Neural progenitor cell (in vitro differentiated cells): ENCODE data around the gene EIF5A2. TPM values are rescaled to one million over a fixed set of nuclear protein-coding genes. Genes with fewer than 3 reads are reported as not detected.

Experiments
- DNase-seq: peaks from one replicate; pipeline ENCODE4 v3.0.0-alpha.2; 2016; ENCODE audit warnings: low spot score
- H2AFZ ChIP-seq: fragments of 200-600 bp; sonication (generic); replicated peaks from 2 replicates; pipeline ENCODE4 v1.6.1; 2016; ENCODE audit warnings: antibody characterized with exemption
- H3F3A ChIP-seq: fragments of 200-600 bp; sonication (generic); 2 replicates; pipeline ENCODE4 v1.6.1; 2016; ENCODE audit warnings: antibody characterized with exemption, low read depth
- H3K27ac ChIP-seq: fragments of 200-600 bp; sonication (generic); 2 replicates; pipeline ENCODE4 v1.5.1; 2016; ENCODE audit warnings: mild to moderate bottlenecking
- H3K27me3 ChIP-seq: fragments of 200-600 bp; sonication (generic); 2 replicates; pipeline ENCODE4 v1.6.1; 2016; ENCODE audit warnings: mild to moderate bottlenecking, moderate library complexity
- H3K36me3 ChIP-seq: fragments of 200-600 bp; sonication (generic); 2 replicates; pipeline ENCODE4 v1.5.1; 2016
- H3K4me1 ChIP-seq: fragments of 200-600 bp; sonication (generic); 2 replicates; pipeline ENCODE4 v1.6.1; 2016; ENCODE audit warnings: mixed run types
- H3K4me2 ChIP-seq: fragments of 200-600 bp; sonication (generic); 2 replicates; pipeline ENCODE4 v1.6.1; 2016
- H3K4me3 ChIP-seq: fragments of 200-600 bp; sonication (generic); 2 replicates; pipeline ENCODE4 v1.5.1; 2016
- H3K79me2 ChIP-seq: fragments of 200-600 bp; sonication (generic); 2 replicates; pipeline ENCODE4 v1.6.1; 2016; ENCODE audit warnings: low read depth
- H3K9ac ChIP-seq: fragments of 200-600 bp; sonication (generic); 2 replicates; pipeline ENCODE4 v1.6.1; 2016
- H3K9me3 ChIP-seq: fragments of 200-600 bp; sonication (generic); 2 replicates; pipeline ENCODE4 v1.5.1; 2016; ENCODE audit warnings: low read depth
- H4K20me1 ChIP-seq: fragments of 200-600 bp; sonication (generic); 2 replicates; pipeline ENCODE4 v1.6.1; 2016; ENCODE audit warnings: low read depth
- H3K27ac Mint-ChIP-seq: 3 replicates; pipeline ENCODE4 v1.8.0; 2021; ENCODE audit warnings: mixed read lengths
- H3K27me3 Mint-ChIP-seq: 2 replicates; pipeline ENCODE4 v1.8.0; 2022; ENCODE audit warnings: low read depth, mild to moderate bottlenecking, inconsistent platforms, moderate library complexity, mixed read lengths; ENCODE audit not compliant: insufficient read depth
- H3K36me3 Mint-ChIP-seq: 3 replicates; pipeline ENCODE4 v1.8.0; 2021; ENCODE audit warnings: mixed read lengths
- H3K4me1 Mint-ChIP-seq: 3 replicates; pipeline ENCODE4 v1.8.0; 2021; ENCODE audit warnings: mixed read lengths
- H3K4me3 Mint-ChIP-seq: 3 replicates; pipeline ENCODE4 v1.8.0; 2021; ENCODE audit warnings: mild to moderate bottlenecking, moderate library complexity, mixed read lengths
- H3K9me3 Mint-ChIP-seq: 3 replicates; pipeline ENCODE4 v1.8.0; 2020; ENCODE audit warnings: mixed read lengths
- EZH2 ChIP-seq: fragments of 200-600 bp; sonication (generic); IDR thresholded peaks from 2 replicates; pipeline ENCODE4 v1.6.1; 2017; ENCODE audit warnings: antibody characterized with exemption, mild to moderate bottlenecking, moderate library complexity
- EZH2phosphoT487 ChIP-seq: fragments of 200-600 bp; sonication (generic); IDR thresholded peaks from 2 replicates; pipeline ENCODE4 v1.6.1; 2017; ENCODE audit warnings: antibody characterized with exemption
- total RNA-seq: library from RNA; depleted of rRNA; stranded (reverse); fragments of >200 nt; gene quantifications from 2 replicates; pipeline ENCODE4 v1.2.3, GENCODE V29; 2015; ENCODE audit warnings: low replicate concordance
- TF ChIP-seq, protein P1 (sequence below): fragments of 200-600 bp; sonication (generic); IDR thresholded peaks from 2 replicates; pipeline ENCODE4 v1.5.1; 2017; ENCODE audit warnings: antibody characterized with exemption, mild to moderate bottlenecking

EIF5A2 gene
- total RNA-seq, 1 donor from 2014 or later = 6.6 TPM

DNA sequence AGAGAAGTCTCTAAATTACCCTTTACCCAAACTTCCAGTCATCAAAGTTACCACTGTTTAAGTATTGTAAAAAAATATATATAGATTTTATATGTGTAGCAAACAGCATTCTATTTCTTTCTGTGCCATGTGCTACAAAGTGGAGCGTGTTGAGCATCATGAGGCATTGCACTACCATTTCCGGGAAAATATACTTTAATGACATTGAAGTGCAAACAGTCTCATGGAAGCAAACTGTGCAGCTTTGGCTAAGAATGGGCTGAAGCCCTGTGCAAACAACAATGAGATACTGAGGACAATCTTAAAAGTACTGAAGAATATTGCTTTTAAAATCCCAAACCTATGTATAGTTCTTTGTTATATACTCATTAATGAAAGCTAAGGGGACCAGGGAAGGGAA, 31.9 kb downstream of the EIF5A2 start:
- Mint-ChIP-seq H3K9me3 (no peaks in the 10 kb centered on the region), H3K27ac (no peak overlapping the region), H3K27me3 (no peaks in the 10 kb centered on the region), H3K4me1 (no peaks in the 10 kb centered on the region), H3K36me3 (no peaks in the 10 kb centered on the region), H3K4me3 (no peak overlapping the region)
- DNase-seq = no peak
- Histone ChIP-seq H3K9ac (no peak overlapping the region), H3K27me3 (no peaks in the 10 kb centered on the region), H2AFZ (no peak overlapping the region), H3K79me2 (no peaks in the 10 kb centered on the region), H3K36me3 (no peaks in the 10 kb centered on the region), H3K9me3 (no peaks in the 10 kb centered on the region), H3K4me2 (no peak overlapping the region), H3K4me3 (no peak overlapping the region), H3F3A (peaks cover under 1% of the 10 kb centered on the region), H4K20me1 (no peaks in the 10 kb centered on the region), H3K4me1 (no peaks in the 10 kb centered on the region), H3K27ac (no peak overlapping the region)
- no peak for TF ChIP-seq EZH2
- TF ChIP-seq EZH2phosphoT487 = no peak
- TF ChIP-seq, protein P1, sequence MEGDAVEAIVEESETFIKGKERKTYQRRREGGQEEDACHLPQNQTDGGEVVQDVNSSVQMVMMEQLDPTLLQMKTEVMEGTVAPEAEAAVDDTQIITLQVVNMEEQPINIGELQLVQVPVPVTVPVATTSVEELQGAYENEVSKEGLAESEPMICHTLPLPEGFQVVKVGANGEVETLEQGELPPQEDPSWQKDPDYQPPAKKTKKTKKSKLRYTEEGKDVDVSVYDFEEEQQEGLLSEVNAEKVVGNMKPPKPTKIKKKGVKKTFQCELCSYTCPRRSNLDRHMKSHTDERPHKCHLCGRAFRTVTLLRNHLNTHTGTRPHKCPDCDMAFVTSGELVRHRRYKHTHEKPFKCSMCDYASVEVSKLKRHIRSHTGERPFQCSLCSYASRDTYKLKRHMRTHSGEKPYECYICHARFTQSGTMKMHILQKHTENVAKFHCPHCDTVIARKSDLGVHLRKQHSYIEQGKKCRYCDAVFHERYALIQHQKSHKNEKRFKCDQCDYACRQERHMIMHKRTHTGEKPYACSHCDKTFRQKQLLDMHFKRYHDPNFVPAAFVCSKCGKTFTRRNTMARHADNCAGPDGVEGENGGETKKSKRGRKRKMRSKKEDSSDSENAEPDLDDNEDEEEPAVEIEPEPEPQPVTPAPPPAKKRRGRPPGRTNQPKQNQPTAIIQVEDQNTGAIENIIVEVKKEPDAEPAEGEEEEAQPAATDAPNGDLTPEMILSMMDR = no peak

DNA sequence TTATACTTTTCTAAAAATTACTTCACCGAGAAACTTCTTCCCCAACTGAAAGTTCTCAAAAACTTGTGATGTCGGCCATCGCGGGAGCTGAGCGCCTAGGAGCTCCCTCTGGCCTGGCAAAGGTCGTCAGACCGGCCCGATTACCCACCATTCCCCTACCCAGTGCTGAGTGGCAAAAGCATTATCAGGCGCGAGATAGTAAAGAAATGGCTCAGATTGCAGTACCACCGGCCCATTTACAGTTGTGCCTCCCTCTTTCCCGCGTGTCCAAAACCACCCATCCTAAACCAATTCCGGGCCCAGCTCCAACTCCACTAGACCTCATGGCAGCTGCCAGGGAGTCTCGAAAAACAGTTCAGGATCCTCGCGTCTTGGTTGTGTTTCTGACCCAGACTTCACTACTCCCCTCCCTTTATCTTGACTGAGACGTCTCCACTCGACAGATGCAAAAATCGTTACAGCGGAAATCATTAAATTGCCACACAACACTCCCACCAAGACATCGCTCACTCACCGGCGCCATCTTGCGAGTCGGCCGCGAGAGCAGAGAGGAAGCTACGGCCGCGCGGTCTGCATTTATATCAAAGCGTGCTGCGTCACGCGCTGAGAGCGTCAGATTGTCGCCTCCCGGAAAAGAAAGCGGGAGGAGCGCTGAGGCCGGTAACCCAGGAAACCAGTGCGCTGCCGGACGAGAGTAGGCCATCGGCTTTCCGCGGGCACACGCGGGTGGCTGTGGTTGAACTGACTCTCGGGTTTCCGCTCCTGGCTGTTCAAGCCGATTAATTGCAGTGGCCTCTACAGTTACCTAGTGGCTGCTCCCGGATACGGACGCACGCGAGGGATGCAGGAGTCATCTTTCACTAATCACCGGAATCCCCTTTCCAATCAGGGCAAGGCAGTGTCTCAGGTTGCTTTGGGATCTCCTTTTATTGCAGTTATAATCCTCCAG, 38.5 kb downstream of the EIF5A2 start, which contains the start of gene RPL22L1:
TSS of gene RPL22L1 (minus strand) at position 551 of the 949 bp plus-strand sequence. CDS start at position 523, 28 bp downstream.
- Histone ChIP-seq H3K27ac (peak within 1 kb of the TSS; percentile 86), H3K9me3 (no peaks in the 10 kb centered on the region), H3K36me3 (peaks cover 26% of the 10 kb centered on the region), H3K27me3 (no peaks in the 10 kb centered on the region), H3K9ac (peak within 1 kb of the TSS; percentile 71), H3F3A (peaks cover 63% of the 10 kb centered on the region), H2AFZ (peak within 1 kb of the TSS; percentile 90), H3K4me2 (peak within 1 kb of the TSS; percentile 99), H3K4me3 (peak within 1 kb of the TSS; percentile 79), H3K79me2 (peaks cover 31% of the 10 kb centered on the region), H4K20me1 (peaks cover 24% of the 10 kb centered on the region), H3K4me1 (peaks cover 25% of the 10 kb centered on the region)
- Mint-ChIP-seq H3K27ac (peak within 1 kb of the TSS; percentile 100), H3K36me3 (peaks cover 17% of the 10 kb centered on the region), H3K4me3 (peak within 1 kb of the TSS; percentile 96), H3K9me3 (no peaks in the 10 kb centered on the region), H3K27me3 (no peaks in the 10 kb centered on the region), H3K4me1 (peaks cover 21% of the 10 kb centered on the region)
- peak; percentile 97 for DNase-seq
- TF ChIP-seq, protein P1 = peak; percentile 30
- TF ChIP-seq EZH2 = no peak

DNA sequence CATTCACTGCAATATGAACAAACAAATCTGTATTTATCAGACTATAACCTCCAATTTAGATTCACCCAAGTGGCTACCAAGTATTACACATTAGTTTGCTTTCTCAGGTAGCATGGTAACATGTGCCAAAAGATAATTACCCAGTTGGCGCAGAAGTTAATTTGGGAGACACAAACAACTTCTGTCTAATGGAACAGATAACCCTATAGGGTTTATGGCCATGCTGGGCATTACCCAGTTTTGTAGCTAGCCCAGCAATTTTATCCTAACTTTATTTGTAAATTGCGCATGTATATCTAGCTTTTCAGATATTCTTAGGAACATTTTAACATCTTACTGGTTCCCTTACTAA, 39.2 kb downstream of the EIF5A2 start:
- Histone ChIP-seq H3K4me1 (peaks cover 25% of the 10 kb centered on the region), H3K9me3 (no peaks in the 10 kb centered on the region), H3K9ac (peak overlapping the region; percentile 71), H3K27ac (peak overlapping the region; percentile 86), H3K79me2 (peaks cover 31% of the 10 kb centered on the region), H3K27me3 (no peaks in the 10 kb centered on the region), H2AFZ (no peak overlapping the region), H3K36me3 (peaks cover 26% of the 10 kb centered on the region), H4K20me1 (peaks cover 24% of the 10 kb centered on the region), H3K4me2 (peak overlapping the region; percentile 99), H3K4me3 (peak overlapping the region; percentile 79), H3F3A (peaks cover 66% of the 10 kb centered on the region)
- H3K27ac Mint-ChIP-seq = peak overlapping the region; percentile 100
- no peaks in the 10 kb centered on the region for H3K9me3 Mint-ChIP-seq
- peak overlapping the region; percentile 96 for H3K4me3 Mint-ChIP-seq
- peaks cover 17% of the 10 kb centered on the region for H3K36me3 Mint-ChIP-seq
- no peaks in the 10 kb centered on the region for H3K27me3 Mint-ChIP-seq
- H3K4me1 Mint-ChIP-seq = peaks cover 21% of the 10 kb centered on the region
- TF ChIP-seq, protein P1 = no peak
- TF ChIP-seq EZH2 = no peak
- no peak for TF ChIP-seq EZH2phosphoT487
- DNase-seq = no peak
